Retinal pigment epithelial cell (primary cell): ENCODE data around the gene HAO1.

ENCODE experiments used
- DNase-seq: peaks from one replicate; pipeline ENCODE4 v3.0.0-alpha.2; 2010; ENCODE audit warnings: low read depth
- H3K4me3 ChIP-seq: 2 replicates; pipeline ENCODE4 v1.5.1; 2011; ENCODE audit warnings: mild to moderate bottlenecking, low read length, control low read depth, moderate library complexity
- CTCF ChIP-seq: conservative IDR thresholded peaks from 2 replicates; pipeline ENCODE4 v1.5.1; 2011; ENCODE audit warnings: low read depth, low read length, control low read depth, inconsistent platforms

Gene HAO1

GRCh38 chr20:7950387-7950786 lies 10.1 kb upstream of the HAO1 start:
- DNase-seq = no peak
- no peak for TF ChIP-seq CTCF
- H3K4me3 ChIP-seq = no peak overlapping the region

- TF ChIP-seq CTCF = no peak
- H3K4me3 ChIP-seq = no peak overlapping the region
- no peak for DNase-seq
These were observed 3.6 kb upstream of the HAO1 start for GRCh38 chr20:7943891-7944290.

- DNase-seq = no peak
- H3K4me3 ChIP-seq = no peak overlapping the region
- no peak for TF ChIP-seq CTCF
These were observed 595 bp downstream of the HAO1 start for GRCh38 chr20:7939663-7940062.

- no peak for DNase-seq
- no peak overlapping the region for H3K4me3 ChIP-seq
- no peak for TF ChIP-seq CTCF
These were observed 2.2 kb downstream of the HAO1 start for GRCh38 chr20:7938058-7938457.

- no peak for DNase-seq
- TF ChIP-seq CTCF = no peak
- H3K4me3 ChIP-seq = no peak overlapping the region
These were observed 2.9 kb downstream of the HAO1 start for GRCh38 chr20:7937328-7937727.

- no peak for TF ChIP-seq CTCF
- no peak overlapping the region for H3K4me3 ChIP-seq
- no peak for DNase-seq
These were observed 5.2 kb downstream of the HAO1 start for GRCh38 chr20:7935027-7935551.

- DNase-seq = no peak
- no peak overlapping the region for H3K4me3 ChIP-seq
- no peak for TF ChIP-seq CTCF
These were observed 6.9 kb downstream of the HAO1 start for GRCh38 chr20:7933346-7933745.
